Cardiac septum (tissue), 1 donor: ENCODE measurements around the gene TAF1B. TPM values are rescaled to one million over a fixed set of nuclear protein-coding genes. Genes with fewer than 3 reads are reported as not detected.
A peak's percentile ranks its signal among the peaks of the same experiment; 100 is the strongest.

Source experiments
- DNase-seq: peaks from one replicate; pipeline ENCODE4 v3.0.0-alpha.2; 2020; ENCODE audit warnings: low spot score
- intact Hi-C: fragments of 100-400 bp; cut with DNase I; formaldehyde crosslinking; loops from one replicate; pipeline ENCODE4 v1.14.0; 2022
- long read RNA-seq: library from polyadenylated mRNA; unstranded; transcript quantifications from one replicate; pipeline ENCODE4 v2.0.0, GENCODE V29; 2021
- total RNA-seq: library from RNA; stranded (reverse); fragmentation: NEBNext Ultra II Directional; extraction: Animal tissue kit (Norgen Biotek cat#: 25700); gene quantifications from one replicate; pipeline ENCODE4 v1.2.1, GENCODE V29; 2021
- donor health status: DM: no; HTN: no; CAD: no.

Gene TAF1B
- 8.4 TPM for total RNA-seq
- long read RNA-seq, partial matches to known transcripts: 2 of 8 reads
- long read RNA-seq, other reads (novel, unspliced or antisense): 2 of 8 reads

DNA sequence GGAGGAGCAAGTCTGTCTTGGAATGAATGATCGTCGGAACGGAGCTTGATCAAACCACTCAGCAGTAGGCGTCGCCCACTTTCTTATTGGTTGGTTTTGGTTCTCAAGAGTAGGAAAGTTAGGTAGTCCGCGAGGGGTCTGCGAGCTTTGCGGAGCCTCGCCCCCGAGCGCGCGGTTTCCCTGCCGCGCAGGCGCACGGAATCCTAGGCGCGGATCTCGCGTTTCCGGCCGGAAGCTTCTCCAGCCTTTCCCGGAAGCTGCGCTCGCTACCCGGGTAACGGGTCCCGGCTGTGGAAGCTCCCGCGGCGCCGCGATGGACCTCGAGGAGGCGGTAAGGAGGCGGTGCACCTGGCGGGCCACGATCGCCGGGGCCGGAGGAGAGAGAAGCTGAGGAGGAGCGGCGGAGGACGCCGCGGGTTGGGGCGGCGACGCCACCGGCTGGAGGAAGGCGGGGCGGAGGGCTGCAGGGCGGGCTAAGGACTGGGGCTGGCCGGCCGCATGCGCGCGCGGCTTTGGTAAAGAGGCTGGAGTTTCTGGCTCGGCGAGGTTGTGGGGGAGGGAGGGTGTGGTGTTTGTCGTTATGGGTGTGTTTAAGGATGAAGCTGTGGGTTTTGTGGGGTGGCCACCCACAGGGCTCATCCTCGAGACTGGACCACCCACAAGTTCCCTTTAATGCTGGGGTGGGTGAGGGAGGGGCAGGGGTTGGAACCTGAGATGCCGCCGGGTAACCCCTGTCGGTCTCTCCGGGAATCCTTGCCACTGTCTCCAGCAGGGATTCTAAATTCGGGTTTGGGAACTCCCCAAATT lies at the start of gene TAF1B:
TAF1B (plus strand) TSS at position 246 of the 807 bp plus-strand sequence; CDS start at position 314, 68 bp downstream.
- intact Hi-C loops: loop anchor here (5.0 to 10.0 kb wide), 2 partner anchors 139 to 201 kb away; partner anchors contain the start of gene KLF11
- peak; percentile 93 for DNase-seq

DNA sequence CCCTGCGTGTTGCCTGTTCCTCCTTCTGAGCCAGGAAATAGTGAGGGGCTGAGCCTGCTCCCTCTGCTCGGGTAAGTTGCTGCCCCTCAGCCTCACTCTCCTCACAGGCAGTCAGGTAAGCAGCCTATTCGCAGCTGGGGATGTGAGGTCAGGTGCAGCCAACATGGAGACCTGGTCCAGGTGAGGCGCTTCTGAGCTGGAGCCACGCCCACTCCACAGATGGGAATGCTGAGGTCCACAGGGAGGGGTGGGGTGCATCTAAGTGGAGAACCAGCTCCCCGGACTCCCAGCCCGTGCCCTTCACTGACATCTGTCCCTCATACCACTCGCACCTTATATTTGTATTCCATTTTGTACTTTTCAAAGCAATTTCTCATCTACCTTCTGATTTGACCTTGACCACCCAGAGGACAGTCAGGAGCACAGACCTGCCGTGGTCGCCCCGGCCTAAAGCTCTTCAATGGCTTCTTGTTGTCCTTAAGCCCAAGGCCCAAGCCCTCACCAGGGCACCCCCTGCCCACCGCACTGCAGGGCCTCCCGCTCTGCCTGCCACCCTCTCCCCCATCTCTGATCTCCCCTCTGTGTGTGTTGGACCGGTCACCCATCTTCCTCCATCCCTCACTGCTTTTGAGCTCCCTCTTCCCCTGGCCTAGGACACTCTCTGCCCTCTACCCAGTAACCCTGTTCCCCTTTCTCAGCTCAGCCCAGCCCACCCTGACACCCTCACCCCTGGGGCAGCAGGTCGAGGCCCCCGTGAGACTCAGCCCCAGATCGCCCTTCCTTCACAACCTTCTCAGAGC lies 49.2 kb upstream of the TAF1B start:
- intact Hi-C loops: no loop called here
- peak; percentile 64 for DNase-seq

DNA sequence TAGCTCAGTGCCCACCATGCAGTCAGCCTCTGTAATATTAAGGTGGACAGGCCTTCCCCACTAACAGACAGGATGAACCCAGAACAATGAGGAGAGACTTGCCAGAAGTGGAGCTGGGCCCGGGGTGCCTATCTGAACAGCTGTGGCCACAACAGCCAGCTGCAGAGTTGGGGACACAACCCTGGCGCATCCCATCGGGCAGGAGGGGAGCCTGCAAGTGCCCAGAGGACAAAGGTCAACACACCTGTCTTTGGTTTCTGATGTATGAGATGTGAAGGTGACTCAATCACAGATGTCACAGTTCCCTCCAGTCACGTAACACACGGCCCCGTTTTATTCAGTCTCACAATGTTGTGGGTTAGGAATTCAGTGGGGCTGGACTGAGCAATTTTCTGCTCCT lies 48.2 kb upstream of the TAF1B start:
- DNase-seq: no peak
- intact Hi-C loops: no loop called here

DNA sequence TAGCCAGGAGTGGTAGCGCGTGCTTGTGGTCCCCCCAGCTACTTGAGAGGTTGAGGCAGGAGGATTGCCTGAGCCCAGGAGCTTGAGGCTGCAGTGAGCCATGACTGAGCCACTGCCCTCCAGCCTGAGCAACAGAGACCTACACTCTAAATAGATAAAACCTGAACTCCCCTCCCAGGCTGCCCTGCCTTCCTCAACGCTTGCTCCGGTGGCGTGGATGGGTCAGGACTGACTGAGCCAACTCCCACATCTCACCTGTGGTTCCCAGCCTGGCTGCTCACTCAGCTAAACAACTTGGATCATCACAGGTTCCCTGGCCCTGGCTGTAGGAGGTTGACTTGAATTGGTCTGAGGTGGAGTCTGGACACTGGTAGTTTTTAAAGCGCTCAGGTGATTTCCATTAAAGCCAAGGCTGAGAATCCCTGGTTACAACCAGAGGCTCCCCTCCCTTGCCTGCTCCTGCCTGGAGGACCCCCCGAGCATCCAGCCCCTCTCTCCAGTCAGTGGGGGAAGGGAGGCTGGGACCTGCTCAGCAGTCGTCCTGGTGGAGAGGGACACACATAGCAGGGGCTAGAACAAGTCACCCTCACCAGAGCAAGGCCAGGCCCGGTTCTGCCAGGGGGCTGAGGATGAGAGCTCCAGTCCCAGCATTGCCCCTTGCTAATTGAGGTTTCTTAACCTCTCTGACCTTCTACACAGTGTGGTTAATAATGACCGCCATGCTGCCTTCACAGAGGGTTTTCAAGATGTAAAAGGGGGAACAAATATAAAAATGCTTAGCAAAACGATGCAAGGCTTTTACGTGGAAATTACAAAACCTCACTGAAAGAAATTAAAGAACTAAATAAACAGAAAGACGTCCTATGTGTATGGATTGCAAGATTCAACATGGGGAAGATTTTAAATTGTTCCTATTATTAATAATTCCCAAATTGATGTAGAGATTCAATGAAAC lies 46.9 kb upstream of the TAF1B start:
- DNase-seq: no peak
- intact Hi-C loops: no loop called here

DNA sequence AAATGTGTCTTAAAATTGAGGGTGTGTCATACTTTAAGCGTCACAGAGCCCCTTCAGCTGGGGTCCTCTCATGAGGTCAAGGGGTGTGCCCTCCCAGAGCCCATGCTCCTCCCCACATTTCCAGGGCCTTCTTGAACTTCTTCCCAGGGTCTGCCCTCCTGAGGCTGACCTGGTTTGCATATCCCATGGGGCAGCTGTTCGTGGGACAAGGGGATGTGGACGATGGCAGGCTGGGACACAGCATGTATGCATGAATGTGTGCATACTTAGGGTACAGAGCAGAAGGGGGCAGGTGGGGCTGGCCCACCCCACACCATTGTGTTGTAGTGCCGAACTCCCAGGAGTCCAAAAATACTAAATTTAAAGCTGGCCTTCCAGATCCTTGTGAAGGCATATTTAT lies 46.2 kb upstream of the TAF1B start:
- intact Hi-C loops: no loop called here
- no peak for DNase-seq

DNA sequence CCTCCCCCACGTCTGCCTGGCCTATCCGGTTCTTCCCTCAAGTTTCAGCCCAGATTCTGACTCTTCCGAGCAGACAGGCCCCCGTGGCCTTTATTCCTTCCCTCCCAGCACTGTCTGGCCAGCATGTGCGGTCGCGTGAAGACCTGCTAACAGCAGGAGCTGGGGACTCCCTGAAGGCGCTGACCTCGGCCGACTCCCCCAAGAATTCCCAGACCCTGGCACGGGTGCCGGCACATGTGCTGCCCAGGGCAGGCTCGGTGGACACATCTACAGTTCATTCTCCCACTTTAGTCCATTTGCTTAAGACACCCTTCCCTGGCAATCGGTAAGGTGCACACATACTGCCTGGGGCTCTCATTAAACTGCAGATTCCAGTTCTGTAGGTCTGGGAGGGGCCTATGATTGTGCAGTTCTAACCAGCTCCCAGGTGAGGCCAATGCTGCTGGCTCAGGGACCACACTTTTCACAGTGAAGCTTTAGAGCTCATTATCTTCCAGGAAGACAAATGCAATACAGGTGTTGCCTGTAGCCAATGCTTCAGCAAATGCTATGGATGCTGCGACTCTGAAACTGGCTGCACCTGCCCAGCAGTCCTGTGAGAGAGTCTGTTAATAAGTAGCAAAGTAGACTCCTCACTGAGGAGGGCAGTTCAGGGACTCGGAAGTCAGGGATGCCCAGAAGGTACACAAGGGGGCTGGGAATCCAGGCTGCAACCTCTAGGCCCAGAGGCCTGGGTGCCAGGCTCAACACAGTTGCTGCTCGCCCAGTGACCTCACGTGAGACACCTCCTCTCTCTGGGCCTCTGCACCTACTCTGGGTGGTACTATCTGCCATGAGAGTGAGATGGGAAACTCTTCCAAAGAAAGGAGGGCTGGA lies 45.4 kb upstream of the TAF1B start:
- intact Hi-C loops: no loop called here
- DNase-seq: no peak

DNA sequence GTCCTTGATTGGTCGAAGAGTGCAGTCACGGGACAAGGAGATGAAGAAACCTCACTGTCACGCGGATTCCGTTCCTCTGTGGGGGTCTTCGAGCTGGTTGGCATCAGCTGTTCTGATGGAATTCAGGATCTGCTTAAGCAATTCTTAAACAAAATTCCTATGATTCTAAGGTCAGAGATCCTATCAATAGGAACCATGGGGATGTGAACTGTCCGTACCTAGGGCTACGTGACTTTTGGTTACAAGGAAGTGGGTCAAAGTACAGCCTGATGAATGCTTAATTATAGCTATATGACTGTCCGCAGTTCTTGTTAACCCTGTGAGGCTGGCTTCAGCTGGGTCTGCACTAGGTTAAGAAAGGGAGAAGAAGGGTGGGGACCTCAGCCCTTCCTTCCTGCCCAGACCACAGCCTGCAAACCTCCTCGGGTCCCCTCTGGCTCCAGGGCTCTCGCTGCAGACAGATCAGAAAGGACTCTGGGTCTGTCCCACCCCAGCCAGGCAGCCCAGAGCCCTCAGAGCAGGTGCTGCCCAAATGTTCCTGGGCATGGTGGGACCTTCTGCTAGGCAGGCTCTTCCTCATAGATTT lies 44.2 kb upstream of the TAF1B start:
- DNase-seq: no peak
- intact Hi-C loops: no loop called here

DNA sequence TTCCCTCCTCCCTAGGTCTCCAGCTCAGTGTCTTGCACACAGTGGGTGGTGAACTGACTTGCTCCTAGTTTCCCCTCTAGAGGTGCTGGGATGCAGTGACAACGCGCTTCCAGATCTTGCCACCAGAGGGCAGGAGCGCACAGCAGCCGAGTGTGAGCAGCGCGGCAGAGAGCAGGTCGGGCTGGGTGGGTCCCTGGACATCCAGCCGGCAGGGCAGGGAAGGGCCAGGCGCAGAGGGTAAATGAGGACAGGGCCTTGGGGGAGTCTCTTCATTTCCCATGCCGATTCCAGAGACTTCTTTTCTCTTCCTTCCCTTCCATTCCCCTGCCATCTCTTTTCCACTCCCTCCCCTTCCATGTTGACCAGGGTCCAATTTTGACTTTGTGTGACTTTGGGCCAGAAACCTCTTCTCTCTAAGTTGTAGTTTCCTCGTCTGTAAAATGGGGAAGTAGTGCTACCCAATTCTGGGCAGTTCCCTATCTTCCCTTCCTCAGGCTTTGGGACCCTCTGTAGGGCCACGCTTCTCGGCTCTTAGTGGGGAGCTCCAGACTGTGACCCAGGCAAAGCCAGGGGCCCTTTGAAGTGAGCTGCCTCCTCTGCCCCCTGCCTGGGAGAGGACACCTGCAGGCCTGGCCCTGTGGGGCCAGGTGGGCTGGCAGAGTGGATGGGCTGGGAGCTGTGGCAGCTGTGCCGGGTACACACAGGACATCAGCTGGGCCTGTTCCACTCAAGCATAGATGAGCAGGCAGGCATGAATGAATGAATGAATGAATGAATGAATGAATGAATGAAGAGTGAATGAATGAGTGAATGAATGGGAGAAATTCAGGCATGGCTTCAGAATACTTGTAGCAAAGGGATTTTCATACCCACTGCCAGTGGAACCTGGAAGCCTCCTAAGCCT lies 43.3 kb upstream of the TAF1B start:
- intact Hi-C loops: no loop called here
- peak; percentile 91 for DNase-seq

DNA sequence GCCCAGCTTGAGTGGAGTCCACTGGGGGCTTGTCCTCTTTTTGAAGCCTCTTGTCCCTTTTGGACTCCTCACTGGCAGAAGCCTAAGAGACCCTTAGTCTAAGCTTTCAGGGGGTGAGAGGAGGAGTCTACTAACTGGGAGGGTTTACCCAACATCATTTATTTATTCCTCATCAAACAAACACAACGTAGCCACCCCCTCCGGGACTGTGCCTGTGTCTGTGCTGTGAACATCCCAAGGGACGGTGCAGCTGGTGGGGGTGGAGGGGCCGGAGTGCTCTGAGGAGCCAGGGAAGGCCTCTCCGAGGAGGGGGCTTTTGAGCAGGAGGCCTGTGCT lies 42.7 kb upstream of the TAF1B start:
- no peak for DNase-seq
- intact Hi-C loops: no loop called here

DNA sequence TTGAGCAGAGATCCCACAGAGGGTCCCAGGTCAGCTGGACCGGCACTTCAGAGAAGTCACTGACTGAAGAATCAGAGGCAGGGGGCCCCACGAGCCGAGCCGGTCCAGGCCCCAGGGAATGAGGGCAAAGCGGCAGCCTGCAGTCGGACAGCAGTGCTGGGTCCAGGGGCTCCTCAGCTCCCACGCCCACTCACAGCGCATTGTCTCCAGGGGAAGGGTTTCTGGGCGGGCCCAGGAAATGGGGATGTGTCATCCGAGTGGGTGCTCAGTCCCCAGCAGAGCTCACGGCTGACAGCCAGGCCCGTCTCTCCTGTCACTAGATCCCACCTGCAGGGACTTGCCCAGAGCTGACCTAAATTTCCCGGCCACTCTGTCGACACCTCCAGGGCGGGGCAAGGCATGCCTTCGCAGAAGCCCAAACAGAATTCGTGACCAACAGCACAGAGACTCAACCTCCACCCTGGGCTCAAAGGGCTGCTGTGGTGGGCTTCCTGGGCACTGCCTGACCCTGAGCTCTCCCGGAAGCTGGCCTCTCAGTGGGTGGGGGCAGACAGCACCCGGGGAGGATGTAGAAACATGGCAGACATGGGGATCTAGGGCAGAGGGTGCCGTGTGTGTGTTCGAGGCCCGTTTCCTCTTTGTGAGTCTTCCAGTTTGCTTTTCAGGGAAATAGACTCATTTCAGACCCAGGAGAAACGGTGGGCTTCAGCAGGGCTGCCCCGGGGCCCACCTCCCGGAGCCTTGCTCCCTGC lies 42.1 kb upstream of the TAF1B start:
- intact Hi-C loops: no loop called here
- DNase-seq: no peak

DNA sequence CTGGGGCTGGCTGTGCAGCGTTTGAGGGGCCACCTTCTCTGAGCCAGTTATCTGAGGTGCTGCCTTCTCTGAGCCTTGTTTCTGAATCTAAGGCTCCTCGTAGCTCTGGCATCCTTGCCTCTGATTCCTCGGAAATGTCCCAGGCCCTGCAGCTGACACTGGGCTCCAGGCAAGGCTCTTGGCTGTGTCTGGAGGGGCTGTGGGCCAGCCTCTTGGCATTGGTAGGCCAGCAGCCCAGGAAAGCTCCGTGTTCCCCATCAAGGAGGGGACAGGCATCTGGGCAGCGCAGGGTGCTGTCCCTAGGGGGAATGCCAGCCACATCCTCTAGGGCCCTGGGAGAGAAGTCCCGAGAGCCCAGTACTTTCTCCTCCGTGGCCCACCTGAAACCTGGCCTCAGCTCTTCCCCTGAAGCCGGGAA lies 40.7 kb upstream of the TAF1B start:
- DNase-seq: no peak
- intact Hi-C loops: no loop called here

DNA sequence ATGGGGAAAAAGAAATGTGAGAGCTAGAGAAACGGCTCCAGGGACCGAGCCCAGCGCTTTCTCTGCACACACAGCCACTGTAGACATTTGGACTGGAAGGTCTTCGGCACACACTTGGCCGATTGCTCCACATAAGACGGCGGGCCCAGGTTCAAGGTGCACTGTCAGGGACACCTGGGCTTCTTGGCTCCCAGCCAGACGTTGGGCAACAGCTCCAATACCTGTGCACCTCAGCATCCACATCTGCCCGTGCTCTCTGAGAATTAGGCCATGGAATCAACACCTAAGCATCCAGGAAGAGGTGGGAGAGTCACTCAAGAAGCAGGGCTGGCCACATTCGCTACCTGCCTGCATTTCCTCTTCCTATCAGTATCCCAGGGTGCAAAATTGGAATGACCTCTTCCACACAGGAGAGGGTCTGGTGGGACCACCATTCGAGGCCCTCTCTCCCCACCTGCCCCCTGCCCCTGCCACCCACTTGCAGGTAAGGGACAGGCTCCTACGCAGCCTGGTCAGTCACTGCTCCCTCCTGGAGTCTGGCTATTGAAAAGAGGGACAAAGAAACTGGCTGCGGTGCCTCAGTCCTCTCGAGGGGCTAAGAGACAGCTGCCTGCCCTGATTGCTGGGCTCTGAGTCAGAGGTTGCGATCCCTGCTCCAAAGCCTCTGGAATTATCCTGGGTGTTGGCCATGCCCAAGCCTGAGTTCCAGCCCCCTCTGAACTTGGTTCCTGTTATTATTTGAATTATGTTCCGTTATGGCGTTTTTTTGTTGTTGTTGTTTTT lies 40.1 kb upstream of the TAF1B start:
- intact Hi-C loops: no loop called here
- no peak for DNase-seq

DNA sequence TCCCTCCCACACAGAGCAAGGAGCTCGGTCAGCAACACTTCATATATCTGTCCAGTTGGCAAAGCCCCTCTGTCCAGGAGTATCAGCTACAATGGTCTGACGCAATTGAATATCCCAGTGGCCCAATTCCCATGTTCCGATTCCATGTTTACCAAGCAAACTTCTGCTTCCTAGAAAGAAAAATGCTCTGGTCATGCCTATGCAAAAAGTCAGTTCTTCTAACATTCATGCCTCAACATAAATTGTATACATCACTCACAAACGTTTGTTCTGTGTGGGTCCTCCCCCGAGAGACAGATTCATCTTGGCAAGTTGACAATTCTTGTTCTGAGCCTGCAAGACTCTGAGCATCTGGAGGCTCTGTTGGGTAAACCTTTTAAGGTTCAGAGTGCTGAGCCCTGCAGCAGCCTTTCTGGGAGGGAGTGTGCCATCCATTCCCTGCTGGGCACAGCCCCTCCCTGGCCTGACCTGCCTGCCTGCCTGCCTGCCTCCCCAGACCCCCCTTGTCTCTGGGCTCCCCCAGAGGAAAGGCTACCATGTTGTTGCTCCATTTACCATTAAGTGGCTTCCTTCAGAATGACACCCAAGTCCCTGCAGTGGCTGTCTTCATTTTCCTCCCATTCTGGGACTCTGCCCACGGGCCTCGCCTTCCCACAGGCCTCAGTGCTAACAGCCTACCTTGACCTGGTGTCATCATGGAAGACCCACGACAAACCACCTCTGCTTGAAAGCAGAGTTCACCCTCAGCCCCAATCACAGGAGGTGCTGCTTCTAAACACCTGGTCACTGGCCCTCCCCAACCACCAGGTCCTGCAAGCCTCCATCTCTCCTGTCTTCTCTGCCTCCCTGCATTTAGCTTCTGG lies 37.6 kb upstream of the TAF1B start:
- intact Hi-C loops: no loop called here
- no peak for DNase-seq

DNA sequence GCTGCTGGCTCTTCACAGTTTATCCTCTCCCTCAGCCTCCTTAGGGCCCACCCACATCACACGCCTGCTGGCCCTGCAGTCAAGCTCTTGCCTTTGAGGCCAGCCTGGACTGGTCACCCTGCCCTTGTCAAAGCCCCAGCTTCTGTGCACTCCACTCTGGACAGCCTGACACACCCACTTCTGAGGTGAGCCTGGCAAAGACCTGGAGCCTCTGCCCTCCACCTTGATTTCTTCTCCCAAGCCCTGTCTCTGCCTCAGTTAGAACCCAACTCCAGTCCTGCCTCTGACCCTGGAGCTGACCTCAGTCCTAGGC lies 37.0 kb upstream of the TAF1B start:
- no peak for DNase-seq
- intact Hi-C loops: no loop called here

DNA sequence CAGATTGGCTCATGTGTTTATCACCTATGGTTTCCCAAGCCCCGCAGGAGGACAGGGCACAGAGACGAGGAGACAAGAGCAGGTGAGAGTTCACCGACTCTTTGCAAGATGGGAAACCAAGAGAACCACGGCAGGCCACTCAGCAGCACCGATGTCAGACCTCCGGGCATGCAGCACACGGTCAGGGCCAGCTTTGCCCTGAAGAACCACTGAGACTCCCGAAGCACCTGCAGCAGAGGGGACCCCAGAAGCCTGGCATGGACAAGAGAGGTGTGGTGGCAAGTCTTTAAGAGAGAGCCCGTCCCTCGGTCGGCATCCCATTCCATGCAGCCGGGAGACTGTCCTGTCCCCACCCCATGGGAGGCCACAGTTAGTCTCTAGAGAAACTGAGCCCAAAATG lies 36.6 kb upstream of the TAF1B start:
- intact Hi-C loops: no loop called here
- no peak for DNase-seq
